Measurements from ENCODE around the gene MX1.

- TF ChIP-seq, protein P1, sequence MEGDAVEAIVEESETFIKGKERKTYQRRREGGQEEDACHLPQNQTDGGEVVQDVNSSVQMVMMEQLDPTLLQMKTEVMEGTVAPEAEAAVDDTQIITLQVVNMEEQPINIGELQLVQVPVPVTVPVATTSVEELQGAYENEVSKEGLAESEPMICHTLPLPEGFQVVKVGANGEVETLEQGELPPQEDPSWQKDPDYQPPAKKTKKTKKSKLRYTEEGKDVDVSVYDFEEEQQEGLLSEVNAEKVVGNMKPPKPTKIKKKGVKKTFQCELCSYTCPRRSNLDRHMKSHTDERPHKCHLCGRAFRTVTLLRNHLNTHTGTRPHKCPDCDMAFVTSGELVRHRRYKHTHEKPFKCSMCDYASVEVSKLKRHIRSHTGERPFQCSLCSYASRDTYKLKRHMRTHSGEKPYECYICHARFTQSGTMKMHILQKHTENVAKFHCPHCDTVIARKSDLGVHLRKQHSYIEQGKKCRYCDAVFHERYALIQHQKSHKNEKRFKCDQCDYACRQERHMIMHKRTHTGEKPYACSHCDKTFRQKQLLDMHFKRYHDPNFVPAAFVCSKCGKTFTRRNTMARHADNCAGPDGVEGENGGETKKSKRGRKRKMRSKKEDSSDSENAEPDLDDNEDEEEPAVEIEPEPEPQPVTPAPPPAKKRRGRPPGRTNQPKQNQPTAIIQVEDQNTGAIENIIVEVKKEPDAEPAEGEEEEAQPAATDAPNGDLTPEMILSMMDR (IDR thresholded peaks at IDR 0.05) = no peak
- no peak for TF ChIP-seq EP300 (IDR thresholded peaks at IDR 0.05)
Measured at GRCh38 chr21:41403966-41404365, 22.1 kb upstream of the MX1 start.

Measured in stomach (tissue), 4 donors.